ENCODE results near the gene L1CAM. TPM values are rescaled to one million over a fixed set of nuclear protein-coding genes. Genes with fewer than 3 reads are reported as not detected.

Gene L1CAM
- total RNA-seq, 1 experiment from 2014 or later = 49.5 TPM

Other genes with a start within 250 kb of the L1CAM start
- gene DUSP9, start 239.0 kb downstream of the L1CAM start, total RNA-seq (2014; rRNA removed; shearing (Covaris generic)) = 0.20 TPM in 1 of 2 replicates, not detected in the other
- not detected in 2 replicates for gene PNCK, start 212.4 kb downstream of the L1CAM start, total RNA-seq (2014; rRNA removed; shearing (Covaris generic))
- gene SLC6A8, start 198.2 kb downstream of the L1CAM start, total RNA-seq (2014; rRNA removed; shearing (Covaris generic)) = 4.7 and 5.2 TPM in 2 replicates
- gene BCAP31, start 161.8 kb downstream of the L1CAM start, total RNA-seq (2014; rRNA removed; shearing (Covaris generic)) = 128 and 135 TPM in 2 replicates
- 7.0 and 9.8 TPM in 2 replicates for gene ABCD1, start 161.3 kb downstream of the L1CAM start, total RNA-seq (2014; rRNA removed; shearing (Covaris generic))
- 2.0 and 3.8 TPM in 2 replicates for gene PLXNB3, start 121.9 kb downstream of the L1CAM start, total RNA-seq (2014; rRNA removed; shearing (Covaris generic))
- gene SRPK3, start 105.1 kb downstream of the L1CAM start, total RNA-seq (2014; rRNA removed; shearing (Covaris generic)) = 0.12 and 1.1 TPM in 2 replicates
- 67.7 and 69.4 TPM in 2 replicates for gene IDH3G, start 91.8 kb downstream of the L1CAM start, total RNA-seq (2014; rRNA removed; shearing (Covaris generic))
- gene SSR4, start 91.5 kb downstream of the L1CAM start, total RNA-seq (2014; rRNA removed; shearing (Covaris generic)) = 203 and 247 TPM in 2 replicates
- 0.12 and 0.68 TPM in 2 replicates for gene PDZD4, start 55.6 kb downstream of the L1CAM start, total RNA-seq (2014; rRNA removed; shearing (Covaris generic))
- gene AVPR2, start 18.5 kb upstream of the L1CAM start, total RNA-seq (2014; rRNA removed; shearing (Covaris generic)) = 0.20 TPM in 1 of 2 replicates, not detected in the other
- gene ARHGAP4, start 40.1 kb upstream of the L1CAM start, total RNA-seq (2014; rRNA removed; shearing (Covaris generic)) = 0.29 and 1.9 TPM in 2 replicates
- 96.4 and 136 TPM in 2 replicates for gene NAA10, start 48.9 kb upstream of the L1CAM start, total RNA-seq (2014; rRNA removed; shearing (Covaris generic))
- gene RENBP, start 58.5 kb upstream of the L1CAM start, total RNA-seq (2014; rRNA removed; shearing (Covaris generic)) = 1.7 and 1.9 TPM in 2 replicates
- 21.6 and 23.6 TPM in 2 replicates for gene HCFC1, start 85.6 kb upstream of the L1CAM start, total RNA-seq (2014; rRNA removed; shearing (Covaris generic))
- 5.8 and 6.6 TPM in 2 replicates for gene TMEM187, start 86.6 kb upstream of the L1CAM start, total RNA-seq (2014; rRNA removed; shearing (Covaris generic))
- gene IRAK1, start 133.7 kb upstream of the L1CAM start, total RNA-seq (2014; rRNA removed; shearing (Covaris generic)) = 38.1 and 44.2 TPM in 2 replicates
- 12.5 and 12.9 TPM in 2 replicates for gene MECP2, start 211.5 kb upstream of the L1CAM start, total RNA-seq (2014; rRNA removed; shearing (Covaris generic))